ENCODE results near the gene ELOVL6.
A peak's percentile ranks its signal among the peaks of the same experiment; 100 is the strongest.
"Not testable (repeated sequence)": the region's sequence is repeated elsewhere in the genome, so short reads cannot be mapped to it uniquely, and the experiment has no call there.

The ELOVL6 gene

DNA sequence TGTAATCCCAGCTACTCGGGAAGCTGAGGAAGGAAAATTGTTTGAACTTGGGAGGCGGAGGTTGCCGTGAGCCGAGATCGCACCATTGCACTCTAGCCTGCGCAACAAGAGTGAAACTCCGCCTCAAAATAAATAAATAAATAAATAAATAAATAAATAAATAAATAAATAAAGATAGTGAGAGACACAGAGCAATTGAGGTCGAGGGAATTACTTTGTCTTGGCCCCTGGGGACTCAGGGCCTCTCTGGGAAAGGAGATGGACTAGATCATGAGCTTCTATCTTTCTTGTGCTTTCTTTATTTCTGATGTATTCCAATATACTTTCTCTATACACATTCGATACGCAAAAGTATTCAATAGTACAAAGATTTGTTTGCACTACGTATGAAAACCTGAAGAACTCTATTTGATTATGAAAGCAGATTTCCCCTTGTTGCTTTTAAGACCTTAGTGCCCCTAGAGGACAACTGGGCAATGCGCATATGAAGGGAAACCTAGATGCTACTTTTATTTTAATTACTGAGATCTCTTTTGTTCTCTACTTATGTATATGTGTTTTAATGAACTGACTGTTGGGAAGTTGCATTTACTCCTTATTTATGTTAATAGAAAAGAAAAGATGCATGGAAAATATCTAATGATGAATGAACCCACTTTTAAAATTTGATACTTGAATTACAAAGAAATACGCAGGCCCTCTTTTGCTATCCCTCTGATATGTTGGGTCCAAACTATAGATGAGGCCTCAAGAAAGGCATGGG is 12.8 kb upstream of the ELOVL6 start:
- DNase-seq (peak; percentile 4), ATAC-seq (no peak)
- no peak overlapping the region for H3K27ac Mint-ChIP-seq
- H3K36me3 Mint-ChIP-seq (ENCODE audit: low read depth), result no peaks in the 10 kb centered on the region
- H3K27me3 Mint-ChIP-seq, result peaks cover under 1% of the 10 kb centered on the region
- no peaks in the 10 kb centered on the region for H3K9me3 Mint-ChIP-seq
- H3K4me3 Mint-ChIP-seq, result no peak overlapping the region
- H3K4me1 Mint-ChIP-seq, result peaks cover 1% of the 10 kb centered on the region

DNA sequence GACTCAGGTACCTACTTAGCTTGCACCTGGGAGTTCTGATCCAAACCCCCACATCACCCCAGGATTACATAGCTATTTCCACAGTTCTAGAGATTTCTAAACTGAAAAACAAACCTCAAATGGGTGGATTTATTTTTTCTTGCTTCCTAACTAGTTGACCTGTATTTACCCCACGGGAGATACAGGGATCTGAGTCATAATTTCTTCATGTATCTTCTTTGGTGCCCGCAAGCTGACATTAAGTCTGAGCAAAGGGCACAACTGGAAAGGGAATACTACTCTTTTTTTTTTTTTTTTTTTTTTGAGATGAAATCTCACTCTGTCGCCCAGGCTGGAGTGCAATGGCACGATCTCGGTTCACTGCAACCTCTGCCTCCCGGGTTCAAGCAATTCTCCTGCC is 10.0 kb upstream of the ELOVL6 start:
- Mint-ChIP-seq H3K36me3 (ENCODE audit: low read depth) (no peaks in the 10 kb centered on the region), H3K4me1 (peaks cover 1% of the 10 kb centered on the region), H3K4me3 (no peak overlapping the region), H3K27me3 (no peaks in the 10 kb centered on the region), H3K27ac (no peak overlapping the region), H3K9me3 (no peaks in the 10 kb centered on the region)
- DNase-seq (no peak), ATAC-seq (no peak)

DNA sequence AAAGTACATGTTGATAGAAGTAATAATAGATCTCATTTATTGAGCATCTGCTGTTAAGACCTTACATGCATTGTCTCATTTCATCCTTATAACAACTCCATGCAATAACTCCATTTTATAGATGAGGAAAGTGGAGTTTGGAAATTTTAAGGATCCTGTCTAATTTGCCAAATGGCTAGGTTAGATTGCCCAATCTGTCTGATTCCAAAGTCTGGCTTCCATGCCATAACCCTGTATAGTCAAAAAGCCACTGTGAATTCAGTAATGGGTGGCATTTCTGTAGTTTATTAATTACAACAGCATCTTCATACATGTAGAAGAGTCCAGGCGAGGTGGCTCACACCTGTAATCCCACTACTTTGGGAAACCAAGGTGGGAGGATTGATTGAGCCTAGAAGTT is 8.8 kb upstream of the ELOVL6 start:
- Mint-ChIP-seq H3K27me3 (no peaks in the 10 kb centered on the region), H3K4me3 (no peak overlapping the region), H3K27ac (no peak overlapping the region), H3K9me3 (no peaks in the 10 kb centered on the region), H3K4me1 (peaks cover 1% of the 10 kb centered on the region), H3K36me3 (ENCODE audit: low read depth) (no peaks in the 10 kb centered on the region)
- DNase-seq, result no peak
- ATAC-seq, result no peak

DNA sequence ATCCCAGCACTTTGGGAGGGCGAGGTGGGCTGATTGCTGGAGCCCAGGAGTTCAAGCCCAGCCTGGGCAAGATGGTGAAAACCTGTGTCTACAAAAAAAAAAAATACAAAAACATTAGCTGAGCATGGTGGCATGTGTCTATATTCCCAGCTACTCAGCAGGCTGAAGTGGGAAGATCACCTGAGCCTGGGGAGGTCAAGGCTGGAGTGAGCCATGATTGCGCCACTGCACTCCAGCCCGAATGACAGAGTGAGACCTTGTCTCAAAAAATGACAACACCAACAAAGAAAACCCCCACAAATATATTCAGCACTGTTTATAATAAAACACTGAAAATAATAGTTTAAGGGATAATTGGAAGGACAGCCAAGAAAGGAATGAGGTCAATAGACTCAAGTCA is 3.6 kb upstream of the ELOVL6 start:
- ATAC-seq, result no peak
- Mint-ChIP-seq H3K4me1 (peaks cover 7% of the 10 kb centered on the region), H3K27me3 (no peaks in the 10 kb centered on the region), H3K9me3 (no peaks in the 10 kb centered on the region), H3K4me3 (no peak overlapping the region), H3K36me3 (ENCODE audit: low read depth) (no peaks in the 10 kb centered on the region), H3K27ac (no peak overlapping the region)
- no peak for DNase-seq

DNA sequence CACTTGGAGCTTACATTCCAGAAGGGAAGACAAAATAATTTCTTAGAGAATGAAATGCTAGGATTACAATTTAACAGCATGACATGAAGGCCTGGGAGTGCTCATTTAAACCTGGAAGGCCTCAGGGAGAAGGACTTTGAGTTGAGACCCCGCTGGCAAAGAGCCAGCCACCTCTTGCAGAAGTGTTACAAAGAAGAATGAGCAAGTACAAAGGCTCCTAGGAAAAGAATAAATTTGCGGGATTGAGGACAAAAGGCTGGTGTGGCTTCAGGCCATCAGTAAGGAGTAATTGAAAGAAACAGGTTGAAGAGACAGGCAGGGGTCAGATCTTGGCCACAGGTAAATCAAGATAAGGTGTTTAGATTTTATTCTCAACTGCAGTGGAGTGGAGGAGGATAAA is 3.1 kb upstream of the ELOVL6 start:
- no peaks in the 10 kb centered on the region for H3K36me3 Mint-ChIP-seq (ENCODE audit: low read depth)
- DNase-seq (no peak), ATAC-seq (no peak)
- peaks cover 7% of the 10 kb centered on the region for H3K4me1 Mint-ChIP-seq
- H3K9me3 Mint-ChIP-seq, result no peaks in the 10 kb centered on the region
- H3K27ac Mint-ChIP-seq, result no peak overlapping the region
- no peak overlapping the region for H3K4me3 Mint-ChIP-seq
- no peaks in the 10 kb centered on the region for H3K27me3 Mint-ChIP-seq

DNA sequence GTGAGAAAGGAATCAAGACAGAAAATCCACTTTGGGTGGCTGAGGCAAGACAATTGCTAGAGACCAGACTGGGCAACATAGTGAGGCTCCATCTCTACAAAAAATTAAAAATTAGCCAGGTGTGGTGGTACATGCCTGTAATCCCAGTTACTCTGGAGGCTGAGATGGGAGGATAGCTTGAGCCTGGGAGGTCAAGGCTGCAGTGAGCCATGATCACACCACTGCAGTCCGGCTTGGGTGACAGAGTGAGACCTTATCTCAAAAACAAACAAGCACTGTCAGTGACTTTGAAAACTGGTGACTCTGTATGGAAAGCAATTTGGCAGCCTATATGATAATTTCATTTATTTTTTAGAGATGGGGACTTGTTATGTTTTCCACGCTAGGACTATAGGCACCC is 2.3 kb upstream of the ELOVL6 start:
- H3K9me3 Mint-ChIP-seq, result no peaks in the 10 kb centered on the region
- no peak overlapping the region for H3K4me3 Mint-ChIP-seq
- no peak overlapping the region for H3K27ac Mint-ChIP-seq
- H3K4me1 Mint-ChIP-seq, result peaks cover 11% of the 10 kb centered on the region
- peaks cover 4% of the 10 kb centered on the region for H3K36me3 Mint-ChIP-seq (ENCODE audit: low read depth)
- no peaks in the 10 kb centered on the region for H3K27me3 Mint-ChIP-seq
- ATAC-seq, result no peak
- DNase-seq, result no peak

DNA sequence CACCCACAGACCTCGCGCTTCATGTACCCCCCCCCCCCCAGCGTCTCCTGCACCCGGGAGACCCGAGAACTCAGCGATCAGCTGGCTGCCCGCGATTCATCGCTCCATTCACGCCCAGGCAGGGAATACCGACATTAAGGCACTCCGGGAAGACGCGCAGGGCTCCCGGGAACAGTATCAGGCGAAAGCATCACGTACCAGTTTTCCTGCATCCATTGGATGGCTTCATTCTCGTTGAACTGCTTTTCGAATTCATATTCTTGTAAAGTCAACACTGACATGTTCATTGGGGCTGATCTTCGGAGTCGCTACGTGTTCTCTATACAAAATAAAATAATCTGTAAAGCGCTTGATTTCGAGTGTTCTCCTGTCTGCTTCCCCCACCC is 373 bp downstream of the ELOVL6 start:
- Mint-ChIP-seq H3K27ac (peak overlapping the region; percentile 95), H3K4me1 (peaks cover 34% of the 10 kb centered on the region), H3K4me3 (peak overlapping the region; percentile 92), H3K27me3 (no peaks in the 10 kb centered on the region), H3K9me3 (no peaks in the 10 kb centered on the region), H3K36me3 (ENCODE audit: low read depth) (peaks cover 4% of the 10 kb centered on the region)
- no peak for DNase-seq
- ATAC-seq, result no peak

DNA sequence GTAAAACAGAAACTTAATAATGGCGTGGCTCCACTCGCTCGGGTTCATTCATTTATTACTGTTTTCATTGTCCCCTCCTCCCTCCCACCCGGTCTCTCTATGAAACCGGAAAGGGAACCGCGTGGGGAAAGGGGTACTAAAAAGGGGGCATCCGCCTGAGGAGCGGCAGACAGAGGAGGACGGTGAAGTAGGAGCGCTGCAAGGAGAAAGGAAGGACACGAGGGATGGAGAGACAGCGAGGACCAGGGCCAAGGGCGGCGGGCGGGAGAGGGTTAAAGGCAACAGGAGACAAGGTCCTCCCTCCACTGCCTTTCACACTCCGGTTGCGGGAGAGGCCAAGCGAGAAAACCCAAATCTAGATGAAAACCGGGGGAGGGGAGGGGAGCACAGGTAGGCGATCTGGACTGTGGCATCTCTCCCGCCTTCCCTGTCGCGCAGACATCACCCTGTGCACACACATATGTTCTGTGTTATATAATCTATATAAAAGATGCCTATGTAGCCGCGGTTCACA is 829 bp downstream of the ELOVL6 start:
- peak overlapping the region; percentile 92 for H3K4me3 Mint-ChIP-seq
- H3K27ac Mint-ChIP-seq, result peak overlapping the region; percentile 95
- peak; percentile 26 for ATAC-seq
- DNase-seq, result peak; percentile 65
- no peaks in the 10 kb centered on the region for H3K27me3 Mint-ChIP-seq
- no peaks in the 10 kb centered on the region for H3K9me3 Mint-ChIP-seq
- H3K36me3 Mint-ChIP-seq (ENCODE audit: low read depth), result peaks cover 7% of the 10 kb centered on the region
- H3K4me1 Mint-ChIP-seq, result peaks cover 38% of the 10 kb centered on the region

DNA sequence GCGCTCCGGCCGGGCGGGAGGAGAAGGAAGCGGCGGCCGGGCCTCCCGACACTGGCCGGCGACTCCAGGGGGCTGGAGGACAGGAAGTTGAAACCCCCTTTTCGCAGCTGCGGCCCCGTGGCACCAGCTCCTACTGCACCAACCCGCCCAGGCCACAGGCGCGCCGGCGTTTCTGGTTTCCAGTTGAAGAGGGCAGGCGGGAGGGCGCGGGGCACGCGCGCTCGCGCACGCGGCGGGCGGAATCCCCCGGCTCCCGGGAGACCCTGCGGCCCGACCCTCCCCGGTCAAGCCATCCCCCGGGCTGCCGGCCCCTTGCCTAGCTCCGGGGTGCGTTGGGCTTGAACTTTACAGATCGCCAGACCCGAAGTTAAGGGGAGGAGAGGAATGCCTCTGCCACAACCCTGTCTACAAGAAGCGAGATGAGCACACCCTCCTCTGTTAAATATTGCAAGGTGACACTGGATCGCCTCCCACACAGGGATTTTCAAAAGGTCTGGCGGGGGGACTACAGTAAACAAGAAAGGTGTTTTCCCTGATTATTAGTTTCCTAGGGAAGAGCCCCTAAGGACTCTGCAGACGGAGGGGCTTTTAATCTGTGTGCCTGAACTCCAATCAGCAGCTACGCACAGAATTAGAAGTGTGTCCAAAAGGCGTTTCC is 1.4 kb downstream of the ELOVL6 start:
- Mint-ChIP-seq H3K27ac (peak overlapping the region; percentile 95), H3K36me3 (ENCODE audit: low read depth) (peaks cover 7% of the 10 kb centered on the region), H3K4me3 (peak overlapping the region; percentile 92), H3K9me3 (no peaks in the 10 kb centered on the region), H3K27me3 (no peaks in the 10 kb centered on the region), H3K4me1 (peaks cover 40% of the 10 kb centered on the region)
- peak; percentile 27 for ATAC-seq
- DNase-seq, result peak; percentile 65

DNA sequence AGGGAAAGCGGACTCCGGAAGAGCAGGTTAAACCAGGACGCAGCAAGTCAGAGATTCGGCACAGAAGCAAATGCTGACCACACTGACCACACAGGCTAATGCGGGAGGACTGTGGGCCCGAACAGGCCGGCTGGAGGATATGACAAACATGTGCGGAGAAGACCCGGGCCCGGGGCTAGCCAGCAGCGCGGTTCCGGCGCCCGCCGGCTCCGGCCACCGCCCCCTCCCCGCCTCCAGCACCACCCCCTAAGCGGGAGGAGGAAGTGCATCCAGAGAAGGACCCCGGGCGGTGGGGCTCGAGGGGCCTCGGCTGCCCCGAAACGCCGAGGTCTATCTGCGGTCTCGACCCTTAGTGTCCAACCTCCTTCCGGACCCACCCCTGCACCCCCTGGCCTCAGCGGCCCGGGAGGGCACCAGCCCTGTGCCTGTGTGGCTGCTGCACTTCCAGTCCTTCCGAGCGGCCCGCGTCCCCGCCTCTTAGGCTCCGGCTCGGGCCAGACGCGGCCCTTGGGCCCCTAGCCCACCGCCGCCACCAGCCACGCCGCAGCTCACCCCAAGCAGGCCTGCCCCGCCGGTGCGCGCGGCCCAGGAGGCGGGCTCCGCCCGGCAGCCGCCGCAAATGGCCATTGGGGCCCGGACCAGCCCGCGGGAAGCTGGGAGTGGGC is 2.1 kb downstream of the ELOVL6 start:
- Mint-ChIP-seq H3K4me1 (peaks cover 40% of the 10 kb centered on the region), H3K27ac (peak overlapping the region; percentile 97), H3K36me3 (ENCODE audit: low read depth) (peaks cover 9% of the 10 kb centered on the region), H3K4me3 (peak overlapping the region; percentile 92), H3K27me3 (no peaks in the 10 kb centered on the region), H3K9me3 (no peaks in the 10 kb centered on the region)
- ATAC-seq (peak; percentile 21), DNase-seq (peak; percentile 63)

DNA sequence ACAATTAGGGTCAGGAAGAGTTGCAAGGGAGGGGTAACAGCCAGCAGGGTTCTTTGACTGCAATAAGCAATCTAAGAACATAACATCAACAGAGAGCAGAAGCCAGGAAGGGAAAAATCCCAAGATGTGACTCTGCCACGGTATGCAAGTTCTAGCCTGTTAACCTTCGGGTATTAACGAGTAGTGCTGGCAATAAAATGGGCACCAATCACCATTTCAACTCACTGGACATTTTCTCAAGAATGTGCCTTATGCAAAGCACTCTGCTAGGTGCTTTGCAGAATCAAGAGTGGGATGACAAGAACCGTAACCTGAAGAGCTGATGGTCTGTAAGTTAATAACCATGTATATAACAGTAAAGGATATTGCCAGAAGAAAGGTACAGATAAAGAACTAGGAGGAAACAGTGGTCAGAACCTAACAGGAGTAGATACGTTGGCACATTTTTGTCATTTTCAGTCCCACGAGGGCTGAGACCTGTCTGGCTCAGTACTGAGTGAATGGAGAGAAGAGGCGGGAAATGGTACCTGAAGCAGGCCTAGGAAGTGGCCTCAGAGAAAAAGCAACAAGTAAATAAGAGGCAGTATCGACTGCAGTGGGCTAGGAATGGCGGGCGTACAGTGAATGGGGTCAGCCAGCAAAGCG is 2.7 kb downstream of the ELOVL6 start:
- Mint-ChIP-seq H3K27me3 (no peaks in the 10 kb centered on the region), H3K9me3 (no peaks in the 10 kb centered on the region), H3K27ac (peak overlapping the region; percentile 97), H3K4me3 (peak overlapping the region; percentile 92), H3K4me1 (peaks cover 40% of the 10 kb centered on the region), H3K36me3 (ENCODE audit: low read depth) (peaks cover 12% of the 10 kb centered on the region)
- DNase-seq (peak; percentile 2), ATAC-seq (no peak)

DNA sequence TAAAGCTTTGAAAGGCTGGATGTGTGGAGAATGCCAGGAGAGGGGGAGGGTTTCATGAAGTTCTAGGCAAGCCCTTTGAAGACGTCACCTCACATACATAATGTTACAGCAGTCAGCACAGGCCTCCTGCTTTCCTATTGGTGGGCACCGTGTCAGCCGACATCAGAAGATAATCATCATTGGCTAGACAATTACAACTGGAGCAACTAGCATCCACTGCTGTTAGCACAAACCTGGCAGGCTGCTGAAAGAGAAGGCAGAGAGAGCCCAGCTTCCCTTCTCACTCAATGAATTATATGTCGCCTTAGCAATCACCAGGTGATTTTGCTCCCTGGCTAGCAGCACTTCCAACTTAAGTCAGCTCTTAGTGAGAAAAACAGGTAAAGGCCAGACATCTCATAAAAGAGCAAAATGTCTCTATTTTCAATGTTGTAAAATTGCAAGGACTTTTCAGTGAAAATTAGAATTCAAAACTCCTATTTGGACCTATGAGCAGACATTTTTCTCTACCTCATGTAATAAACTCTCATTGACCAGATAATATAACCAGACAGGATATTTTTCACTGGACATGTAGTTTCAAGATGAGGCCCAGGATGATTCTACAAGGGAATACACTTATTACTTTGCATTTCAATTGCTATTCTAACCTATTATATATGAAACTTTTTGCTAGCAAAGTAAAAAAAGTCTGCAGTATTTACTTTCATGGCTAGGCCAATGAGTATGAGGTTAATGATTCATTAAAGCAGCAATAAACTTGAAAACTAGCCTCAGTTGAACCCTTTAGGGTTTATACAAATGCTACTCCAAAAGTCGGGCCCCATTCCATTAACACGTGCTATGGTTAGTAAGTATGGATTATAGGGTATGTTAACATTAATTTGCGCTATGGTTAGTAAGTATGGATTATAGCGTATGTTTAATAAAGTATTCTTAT is 4.3 kb downstream of the ELOVL6 start:
- H3K4me3 Mint-ChIP-seq, result peak overlapping the region; percentile 54

DNA sequence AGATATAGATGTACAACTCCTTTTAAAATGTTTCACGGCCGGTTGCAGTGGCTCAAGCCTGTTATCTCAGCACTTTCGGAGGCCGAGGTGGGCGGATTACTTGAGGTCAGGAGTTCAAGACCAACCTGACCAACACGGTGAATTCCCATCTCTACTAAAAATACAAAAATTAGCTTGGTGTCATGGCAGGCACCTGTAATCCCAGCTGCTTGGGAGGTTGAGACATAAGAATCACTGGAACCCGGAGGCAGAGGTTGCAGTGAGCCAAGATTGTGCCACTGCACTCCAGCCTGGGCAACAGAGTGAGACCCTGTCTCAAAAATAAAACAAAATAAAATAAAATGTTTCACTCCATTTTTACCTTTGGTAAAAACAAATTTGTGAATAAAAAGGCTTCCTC is 5.1 kb downstream of the ELOVL6 start:
- not testable (repeated sequence) for DNase-seq, H3K4me3 Mint-ChIP-seq, H3K27me3 Mint-ChIP-seq, H3K9me3 Mint-ChIP-seq, ATAC-seq
- Mint-ChIP-seq H3K4me1 (peaks cover 33% of the 10 kb centered on the region), H3K27ac (peak overlapping the region; percentile 84), H3K36me3 (ENCODE audit: low read depth) (peaks cover 14% of the 10 kb centered on the region)

More for the DNA sequence above, 4.3 kb downstream of the ELOVL6 start:
- Mint-ChIP-seq H3K27ac (peak overlapping the region; percentile 84), H3K4me1 (peaks cover 39% of the 10 kb centered on the region), H3K27me3 (no peaks in the 10 kb centered on the region), H3K9me3 (no peaks in the 10 kb centered on the region), H3K36me3 (ENCODE audit: low read depth) (peaks cover 12% of the 10 kb centered on the region)
- DNase-seq (peak; percentile 69), ATAC-seq (peak; percentile 85)

All from activated naive CD8-positive, alpha-beta T cell treated with anti-CD3 and anti-CD28 coated beads, Interleukin-2, amount 50 U/mL, for 24 hours (primary cell).